T-helper 17 cell (primary cell): ENCODE measurements around the gene LDLRAD3. TPM values are rescaled to one million over a fixed set of nuclear protein-coding genes. Genes with fewer than 3 reads are reported as not detected.

Experiments
- ATAC-seq: fragments of 150-1000 bp; cut with Tn5 transposase; 2 replicates; pipeline ENCODE4 v1.10.0; 2021; ENCODE audit warnings: mild to moderate bottlenecking, moderate library complexity
- DNase-seq, 3 donors: peaks; one replicate each; pipeline versions ENCODE4 v3.0.0 to v3.0.0-alpha.2; 2020 to 2021
- H3K9me3 ChIP-seq: one replicate; pipeline ENCODE4 v1.7.0; 2013; ENCODE audit warnings: low read length, mild to moderate bottlenecking; ENCODE audit not compliant: control insufficient read depth, poor library complexity, severe bottlenecking
- H3K27ac Mint-ChIP-seq: one replicate; pipeline ENCODE4 v1.8.0; 2022; ENCODE audit warnings: mild to moderate bottlenecking, moderate library complexity, mixed read lengths
- H3K27me3 Mint-ChIP-seq: one replicate; pipeline ENCODE4 v1.8.0; 2022; ENCODE audit warnings: mixed read lengths
- H3K36me3 Mint-ChIP-seq: one replicate; pipeline ENCODE4 v1.8.0; 2022; ENCODE audit warnings: low read depth, mixed read lengths
- H3K4me1 Mint-ChIP-seq: one replicate; pipeline ENCODE4 v1.8.0; 2022; ENCODE audit warnings: mild to moderate bottlenecking, mixed read lengths
- H3K4me3 Mint-ChIP-seq: one replicate; pipeline ENCODE4 v1.8.0; 2022; ENCODE audit warnings: mild to moderate bottlenecking, moderate library complexity, mixed read lengths
- total RNA-seq, 4 donors: library from RNA in 2 of 4; stranded (reverse) in 2 of 4; gene quantifications; one replicate each; pipeline ENCODE4 v1.2.3 and lab custom pipeline; 2022 to 2026

LDLRAD3 gene
- total RNA-seq, 2 donors from 2014 or later: 0.42 to 1.4 TPM

DNA sequence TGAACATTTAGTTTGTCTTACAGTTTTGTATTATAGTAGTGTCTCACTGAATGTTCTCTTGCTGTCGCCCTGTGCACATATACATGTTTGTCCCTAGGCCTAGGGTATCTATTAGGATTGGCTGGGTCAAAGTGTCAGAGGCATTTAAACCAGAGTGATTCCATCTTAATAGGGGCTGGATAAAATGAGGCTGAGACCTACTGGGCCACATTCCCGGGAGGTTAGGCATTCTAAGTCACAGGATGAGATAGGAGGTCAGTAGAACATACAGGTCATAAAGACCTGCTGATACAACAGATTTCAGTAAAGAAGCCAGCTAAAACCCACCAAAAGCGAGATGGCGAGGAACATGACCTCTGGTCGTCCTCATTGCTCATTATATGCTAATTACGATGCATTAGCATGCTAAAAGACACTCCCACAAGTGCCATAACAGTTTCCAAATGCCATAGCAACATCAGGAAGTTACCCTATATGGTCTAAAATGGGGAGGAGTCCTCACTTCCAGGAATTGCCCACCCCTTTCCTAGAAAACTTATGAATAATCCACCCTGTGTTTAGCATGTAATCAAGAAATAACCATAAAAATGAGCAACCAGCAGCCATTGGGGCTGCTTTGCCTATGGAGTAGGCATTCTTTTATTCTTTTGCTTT is 82.6 kb downstream of the LDLRAD3 start:
- Mint-ChIP-seq H3K27ac (no peak overlapping the region), H3K4me1 (no peaks in the 10 kb centered on the region)
- no peaks in the 10 kb centered on the region for H3K9me3 ChIP-seq

DNA sequence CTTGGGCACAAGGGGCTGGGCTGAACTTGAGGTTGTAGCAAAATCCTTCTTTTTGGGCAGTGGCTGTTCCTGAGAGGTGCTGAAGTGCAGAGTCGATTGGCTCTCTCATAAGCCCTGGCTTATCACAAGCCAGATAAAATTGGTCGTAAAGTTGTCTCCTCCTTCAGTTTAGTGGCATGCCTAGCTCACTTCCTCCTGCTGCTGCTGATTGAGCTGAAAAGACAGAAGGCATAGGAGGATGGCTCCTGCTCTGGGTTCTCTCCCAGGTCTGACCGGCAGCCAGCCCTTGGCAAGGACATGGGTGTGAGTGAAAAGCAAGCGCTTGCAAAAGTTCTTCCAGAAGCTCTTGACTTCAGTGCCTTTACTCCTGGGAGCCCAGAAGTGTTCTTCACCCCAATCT is 83.9 kb downstream of the LDLRAD3 start:
- no peaks in the 10 kb centered on the region for H3K4me1 Mint-ChIP-seq
- no peaks in the 10 kb centered on the region for H3K9me3 ChIP-seq
- no peak for ATAC-seq
- no peak overlapping the region for H3K4me3 Mint-ChIP-seq
- H3K27ac Mint-ChIP-seq: no peak overlapping the region
- H3K36me3 Mint-ChIP-seq: no peaks in the 10 kb centered on the region
- peaks cover 15% of the 10 kb centered on the region for H3K27me3 Mint-ChIP-seq
- no peak for DNase-seq

More for the DNA sequence above, 82.6 kb downstream of the LDLRAD3 start:
- Mint-ChIP-seq H3K36me3 (no peaks in the 10 kb centered on the region), H3K4me3 (no peak overlapping the region), H3K27me3 (peaks cover 18% of the 10 kb centered on the region)
- DNase-seq: no peak
- ATAC-seq: no peak

DNA sequence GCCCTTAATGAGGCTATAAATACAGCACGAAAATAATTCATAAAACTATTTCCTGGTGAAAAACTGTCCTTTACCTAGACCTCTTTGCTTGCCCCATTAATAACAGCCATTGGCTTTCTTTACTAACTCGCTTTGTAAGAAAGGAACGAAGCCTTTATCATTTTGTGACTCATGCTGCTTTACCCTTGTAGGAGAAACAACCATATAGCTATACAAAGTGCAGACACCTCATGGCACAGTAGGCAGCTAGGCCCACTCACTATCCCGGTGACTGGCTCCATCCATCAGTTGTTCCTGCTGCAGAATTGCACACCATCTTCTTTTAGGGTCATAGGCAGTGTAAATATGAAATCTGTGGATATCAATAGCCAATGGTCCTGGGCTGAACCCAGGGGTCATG is 85.8 kb downstream of the LDLRAD3 start:
- no peaks in the 10 kb centered on the region for H3K4me1 Mint-ChIP-seq

DNA sequence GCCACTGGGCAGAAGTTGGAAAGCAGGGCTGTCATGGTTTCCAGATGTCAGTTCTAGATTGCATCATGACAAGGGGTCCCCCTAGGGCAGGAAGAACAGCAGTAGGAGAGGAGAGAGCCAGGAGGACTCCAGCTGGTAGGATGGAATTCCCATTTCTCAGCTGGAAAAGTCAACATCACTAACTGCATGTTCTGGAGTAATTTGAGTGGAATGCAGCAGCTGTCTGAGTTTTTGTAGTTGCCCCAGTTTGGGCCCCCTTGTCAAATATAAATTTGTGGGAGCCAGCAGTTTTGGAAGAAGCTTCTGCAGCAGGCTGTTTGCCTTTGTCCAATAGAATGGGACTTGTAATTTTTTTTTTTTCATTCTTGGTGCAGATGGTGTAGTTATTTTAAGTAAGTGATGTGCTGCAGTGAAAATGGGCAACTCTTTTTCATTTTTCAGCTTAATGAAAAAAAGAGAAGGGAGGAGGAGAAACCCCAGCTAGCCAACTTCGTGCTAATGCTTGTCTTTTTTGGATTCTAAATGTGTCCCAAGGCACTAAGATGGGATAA is 86.9 kb downstream of the LDLRAD3 start:
- no peaks in the 10 kb centered on the region for H3K9me3 ChIP-seq
- H3K4me3 Mint-ChIP-seq: no peak overlapping the region
- H3K4me1 Mint-ChIP-seq: no peaks in the 10 kb centered on the region
- H3K36me3 Mint-ChIP-seq: no peaks in the 10 kb centered on the region
- H3K27me3 Mint-ChIP-seq: peaks cover 27% of the 10 kb centered on the region
- DNase-seq (no peak), ATAC-seq (no peak)
- H3K27ac Mint-ChIP-seq: no peak overlapping the region

More for the DNA sequence above, 85.8 kb downstream of the LDLRAD3 start:
- H3K4me3 Mint-ChIP-seq: no peak overlapping the region
- DNase-seq (no peak), ATAC-seq (no peak)
- H3K36me3 Mint-ChIP-seq: no peaks in the 10 kb centered on the region
- no peak overlapping the region for H3K27ac Mint-ChIP-seq
- H3K9me3 ChIP-seq: no peaks in the 10 kb centered on the region
- peaks cover 20% of the 10 kb centered on the region for H3K27me3 Mint-ChIP-seq

DNA sequence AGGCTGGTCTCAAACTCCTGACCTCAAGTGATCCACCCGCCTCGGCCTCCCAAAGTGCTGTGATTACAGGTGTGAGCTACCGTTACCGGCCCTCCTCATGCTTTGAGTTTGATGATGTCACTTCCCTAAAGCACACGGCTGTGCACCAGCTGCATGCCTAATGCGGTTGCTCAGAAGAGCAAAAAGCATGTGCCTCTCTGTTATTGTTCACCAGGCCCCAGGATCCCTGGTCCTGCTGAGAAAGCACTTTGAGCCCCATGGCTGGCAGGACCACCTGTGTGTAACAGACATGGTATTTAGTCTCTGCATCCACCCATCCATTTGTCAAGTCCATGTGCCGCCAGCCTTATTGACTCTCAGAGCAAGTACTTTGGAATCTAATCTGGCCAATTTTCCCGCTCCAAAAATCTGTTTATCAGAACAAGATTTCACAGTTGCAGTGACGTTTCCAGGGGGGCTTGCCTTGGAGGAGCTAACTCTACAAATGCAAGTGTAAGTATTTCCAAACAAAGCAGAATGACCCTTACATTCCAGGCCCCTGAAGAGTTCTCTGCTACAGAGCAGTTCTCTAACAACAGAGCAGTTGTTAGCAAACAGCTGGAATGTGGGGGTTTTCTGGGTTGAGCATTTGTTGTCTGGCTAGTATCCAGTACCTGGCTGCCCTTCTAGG is 89.4 kb downstream of the LDLRAD3 start:
- Mint-ChIP-seq H3K36me3 (no peaks in the 10 kb centered on the region), H3K27me3 (peaks cover 17% of the 10 kb centered on the region), H3K27ac (no peak overlapping the region), H3K4me3 (no peak overlapping the region), H3K4me1 (no peaks in the 10 kb centered on the region)
- ATAC-seq (no peak), DNase-seq (no peak)
- no peaks in the 10 kb centered on the region for H3K9me3 ChIP-seq

DNA sequence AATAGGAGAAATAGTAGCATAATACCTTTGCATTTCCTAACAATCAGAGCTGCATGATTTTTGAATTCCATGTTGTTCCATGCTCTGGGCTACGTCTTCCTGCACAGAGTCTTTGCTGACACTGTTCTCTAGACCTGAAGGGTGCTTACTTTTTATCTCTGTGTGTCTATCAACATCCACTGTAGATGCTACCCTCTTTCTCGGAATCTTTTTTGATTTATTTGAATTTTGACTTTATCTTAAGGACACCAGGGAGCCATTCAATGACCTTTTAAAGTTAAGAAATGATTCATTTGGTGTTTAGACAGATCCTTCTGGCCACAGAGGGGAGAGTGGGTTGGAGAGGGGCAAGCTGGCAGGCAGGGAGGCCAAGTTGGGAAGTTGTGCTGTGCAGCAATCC is 90.1 kb downstream of the LDLRAD3 start:
- DNase-seq: no peak
- Mint-ChIP-seq H3K27me3 (peaks cover 17% of the 10 kb centered on the region), H3K36me3 (no peaks in the 10 kb centered on the region), H3K27ac (no peak overlapping the region), H3K4me1 (no peaks in the 10 kb centered on the region), H3K4me3 (no peak overlapping the region)
- ATAC-seq: no peak
- no peaks in the 10 kb centered on the region for H3K9me3 ChIP-seq

DNA sequence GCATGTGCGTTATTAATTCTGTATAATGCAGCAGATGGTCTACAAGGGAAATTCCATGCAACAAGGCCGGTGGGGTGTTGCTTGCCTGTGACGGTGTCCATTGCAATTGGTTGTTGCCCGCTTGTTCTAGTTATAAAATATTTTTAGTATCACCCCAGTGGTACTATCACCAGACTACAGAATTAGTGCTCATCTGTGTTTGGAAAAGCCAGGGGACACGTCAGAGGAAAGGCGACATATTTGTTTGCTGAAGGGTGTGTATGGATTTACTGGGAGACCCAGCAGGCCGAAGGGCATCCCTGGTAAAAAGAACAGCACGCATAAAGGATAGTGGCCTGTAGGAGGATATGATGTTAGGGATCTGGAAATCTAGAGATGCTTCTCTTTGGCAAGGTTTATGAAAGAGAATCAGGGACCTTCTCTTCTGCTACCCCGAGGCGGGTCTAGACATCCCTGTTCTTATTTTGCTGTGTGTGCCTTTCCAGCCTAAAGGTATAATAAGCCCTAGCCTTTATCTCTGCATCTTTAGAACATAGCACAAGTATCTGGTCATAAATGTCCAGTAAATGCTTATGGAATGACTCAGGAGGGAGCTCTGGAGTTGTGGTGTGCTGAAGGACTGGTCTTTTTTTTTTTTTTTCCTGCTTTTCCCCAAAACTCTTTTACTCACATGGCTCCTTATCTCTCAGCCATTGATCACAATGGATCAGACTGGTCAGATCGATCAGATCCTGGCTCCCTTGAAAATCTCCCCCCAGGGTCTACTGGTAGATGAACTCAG is 90.9 kb downstream of the LDLRAD3 start:
- no peak overlapping the region for H3K4me3 Mint-ChIP-seq
- no peak for DNase-seq
- H3K27ac Mint-ChIP-seq: no peak overlapping the region
- H3K4me1 Mint-ChIP-seq: peaks cover under 1% of the 10 kb centered on the region
- no peak for ATAC-seq
- no peaks in the 10 kb centered on the region for H3K9me3 ChIP-seq
- peaks cover 20% of the 10 kb centered on the region for H3K27me3 Mint-ChIP-seq
- H3K36me3 Mint-ChIP-seq: no peaks in the 10 kb centered on the region

DNA sequence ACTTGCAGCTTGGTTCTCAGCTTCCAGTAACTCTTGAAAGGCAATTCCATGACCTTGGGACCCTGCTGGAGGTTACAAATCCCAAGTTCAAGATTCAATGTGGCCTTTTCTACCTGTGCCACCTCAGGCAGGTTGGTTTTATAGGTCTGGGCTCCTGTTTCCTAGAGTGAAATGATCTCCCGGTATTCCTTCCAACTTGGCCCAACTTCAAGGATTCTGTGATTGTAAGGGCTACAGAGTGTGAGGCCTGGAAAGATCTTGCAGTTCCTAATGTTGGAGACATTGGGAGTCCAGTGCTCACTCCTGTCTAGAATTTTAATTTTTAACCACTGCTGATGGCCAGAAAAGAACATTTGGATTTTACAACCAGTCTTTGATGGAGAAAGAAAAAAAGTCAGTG is 91.6 kb downstream of the LDLRAD3 start:
- Mint-ChIP-seq H3K27ac (no peak overlapping the region), H3K27me3 (peaks cover 26% of the 10 kb centered on the region), H3K4me3 (no peak overlapping the region), H3K36me3 (no peaks in the 10 kb centered on the region), H3K4me1 (peaks cover 3% of the 10 kb centered on the region)
- no peak for ATAC-seq
- DNase-seq: no peak
- H3K9me3 ChIP-seq: no peaks in the 10 kb centered on the region

DNA sequence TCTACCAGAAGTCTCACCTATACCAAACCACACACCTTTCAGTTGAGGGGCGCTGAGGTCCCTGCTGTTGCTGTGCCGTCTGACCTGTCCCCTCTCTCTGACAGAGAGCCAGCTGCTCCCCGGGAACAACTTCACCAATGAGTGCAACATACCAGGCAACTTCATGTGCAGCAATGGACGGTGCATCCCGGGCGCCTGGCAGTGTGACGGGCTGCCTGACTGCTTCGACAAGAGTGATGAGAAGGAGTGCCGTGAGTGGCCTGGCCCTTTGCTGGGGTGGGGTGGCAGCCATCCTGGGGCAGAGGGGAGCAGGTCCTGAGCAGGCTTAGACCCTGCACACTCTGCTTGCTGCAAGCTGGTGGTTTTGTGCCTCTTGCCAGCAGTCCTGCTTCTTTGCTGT is 92.1 kb downstream of the LDLRAD3 start:
- no peaks in the 10 kb centered on the region for H3K36me3 Mint-ChIP-seq
- DNase-seq (no peak), ATAC-seq (no peak)
- peaks cover 26% of the 10 kb centered on the region for H3K27me3 Mint-ChIP-seq
- no peak overlapping the region for H3K4me3 Mint-ChIP-seq
- H3K9me3 ChIP-seq: no peaks in the 10 kb centered on the region
- H3K27ac Mint-ChIP-seq: no peak overlapping the region
- peaks cover 3% of the 10 kb centered on the region for H3K4me1 Mint-ChIP-seq

DNA sequence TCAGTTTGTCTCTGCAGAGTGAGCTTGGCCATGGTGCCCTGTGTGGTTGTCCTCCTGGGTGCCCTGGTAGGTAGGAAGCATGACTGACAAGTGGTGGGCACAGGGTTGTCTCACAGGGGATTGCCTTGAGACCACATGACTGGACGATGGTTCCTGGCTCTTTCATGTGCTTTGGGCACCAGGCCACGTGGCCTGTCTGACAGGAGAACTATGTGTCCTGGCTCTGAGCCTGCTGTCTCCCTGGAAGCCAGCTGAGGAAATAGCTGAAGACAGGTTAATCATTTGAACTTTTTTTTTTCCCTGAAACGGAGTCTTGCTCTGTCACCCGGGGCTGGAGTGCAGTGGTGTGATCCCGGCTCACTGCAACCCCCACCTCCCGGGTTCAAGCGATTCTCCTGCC is 93.2 kb downstream of the LDLRAD3 start:
- Mint-ChIP-seq H3K27ac (no peak overlapping the region), H3K36me3 (no peaks in the 10 kb centered on the region), H3K27me3 (peaks cover 31% of the 10 kb centered on the region), H3K4me1 (peaks cover 3% of the 10 kb centered on the region), H3K4me3 (no peak overlapping the region)
- ATAC-seq (no peak), DNase-seq (no peak)
- H3K9me3 ChIP-seq: no peaks in the 10 kb centered on the region

DNA sequence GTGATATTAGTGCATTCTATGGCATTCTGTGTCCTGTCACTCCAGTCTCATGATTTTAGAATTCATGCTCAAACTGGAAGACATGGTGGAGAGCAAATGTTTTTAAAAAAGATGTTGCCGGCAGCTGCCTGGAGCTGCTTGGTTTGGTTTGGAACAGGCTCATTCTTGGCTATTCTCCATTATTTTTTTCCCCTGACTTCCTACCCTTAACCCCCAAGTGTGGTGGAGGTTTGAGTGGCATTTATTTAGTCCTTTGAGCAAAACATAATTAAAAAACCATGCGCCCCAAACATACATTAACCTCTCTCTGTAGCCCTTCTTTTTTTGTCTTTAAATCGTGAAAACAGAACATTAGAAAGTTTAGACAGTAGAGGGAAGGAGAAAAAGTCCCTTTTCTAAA is 94.7 kb downstream of the LDLRAD3 start:
- H3K36me3 Mint-ChIP-seq: no peaks in the 10 kb centered on the region
- H3K4me1 Mint-ChIP-seq: peaks cover 3% of the 10 kb centered on the region
- no peak overlapping the region for H3K4me3 Mint-ChIP-seq
- H3K27me3 Mint-ChIP-seq: peaks cover 32% of the 10 kb centered on the region
- H3K27ac Mint-ChIP-seq: no peak overlapping the region
- DNase-seq (no peak), ATAC-seq (no peak)
- no peaks in the 10 kb centered on the region for H3K9me3 ChIP-seq

DNA sequence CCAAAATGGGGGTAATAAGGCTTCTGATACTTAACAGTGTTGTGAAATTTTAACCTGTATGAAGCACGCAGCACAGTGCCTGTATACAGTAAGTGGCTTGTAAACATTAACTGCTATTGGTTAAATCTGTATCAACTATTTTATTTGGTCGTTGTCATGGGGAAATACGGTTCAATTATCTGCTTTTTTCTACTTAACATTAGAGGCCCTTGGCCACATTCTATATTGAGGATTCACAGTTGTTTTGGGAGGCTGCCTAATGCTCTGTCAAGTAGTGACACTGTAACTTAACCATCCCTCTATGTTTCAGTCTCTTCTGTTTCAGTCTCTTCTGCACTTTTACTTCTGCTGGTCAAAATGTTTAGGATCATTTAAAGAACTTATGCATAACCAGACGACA is 95.6 kb downstream of the LDLRAD3 start:
- no peak overlapping the region for H3K4me3 Mint-ChIP-seq
- H3K4me1 Mint-ChIP-seq: peaks cover 6% of the 10 kb centered on the region
- H3K27me3 Mint-ChIP-seq: peaks cover 26% of the 10 kb centered on the region
- ATAC-seq (no peak), DNase-seq (no peak)
- H3K27ac Mint-ChIP-seq: no peak overlapping the region
- no peaks in the 10 kb centered on the region for H3K36me3 Mint-ChIP-seq
- H3K9me3 ChIP-seq: no peaks in the 10 kb centered on the region

DNA sequence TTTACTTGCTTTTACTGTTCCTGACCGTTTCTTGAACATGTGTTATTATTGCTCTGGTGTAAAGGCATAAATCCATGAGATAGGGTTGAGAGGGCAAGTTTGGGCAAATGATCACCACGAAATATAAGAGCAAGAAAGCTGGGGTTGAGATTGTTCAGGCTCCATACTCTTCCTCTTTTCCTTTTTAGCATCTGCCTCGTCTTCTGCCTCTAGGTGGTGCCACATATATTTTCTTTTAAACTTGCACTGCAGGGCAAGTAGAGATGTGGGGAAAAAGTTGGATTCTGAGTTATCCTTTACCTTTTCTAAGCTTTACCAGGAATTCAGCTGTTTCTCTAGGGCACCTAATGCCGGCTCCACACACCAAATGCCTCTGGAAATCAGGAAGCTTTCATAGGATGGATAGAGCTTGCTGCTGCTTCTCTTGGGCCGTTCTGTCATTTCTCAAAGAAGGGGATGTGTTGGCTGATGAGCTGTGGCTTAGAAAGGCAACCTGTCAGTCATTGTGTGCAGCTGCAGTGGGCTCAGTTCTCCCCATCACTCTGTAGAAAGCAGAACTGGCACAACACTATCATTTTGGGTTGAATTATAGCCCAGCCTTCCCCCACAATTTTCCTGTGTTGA is 98.2 kb downstream of the LDLRAD3 start:
- peaks cover 19% of the 10 kb centered on the region for H3K27me3 Mint-ChIP-seq
- no peak overlapping the region for H3K4me3 Mint-ChIP-seq
- no peaks in the 10 kb centered on the region for H3K36me3 Mint-ChIP-seq
- no peaks in the 10 kb centered on the region for H3K9me3 ChIP-seq
- no peak for ATAC-seq
- no peak for DNase-seq
- H3K4me1 Mint-ChIP-seq: peaks cover 6% of the 10 kb centered on the region
- H3K27ac Mint-ChIP-seq: no peak overlapping the region
